A673 (cell line): ENCODE data around the gene WDR7.

Source experiments
- CTCF ChIP-seq: fragments of 300-800, 200-600 bp; sonication (generic); conservative IDR thresholded peaks from 2 replicates; pipeline ENCODE4 v1.5.1; 2017; ENCODE audit warnings: low read depth, mild to moderate bottlenecking, antibody characterized with exemption, low read length, moderate library complexity, mixed read lengths
- EZH2 ChIP-seq: fragments of 200-600 bp; sonication (generic); IDR thresholded peaks from 2 replicates; pipeline ENCODE4 v1.6.1; 2017; ENCODE audit warnings: borderline replicate concordance, low read depth, mild to moderate bottlenecking, mixed read lengths, antibody characterized with exemption, low read length; ENCODE audit not compliant: poor library complexity, severe bottlenecking

- TF ChIP-seq CTCF (no peak), EZH2 (no peak)
Measured at GRCh38 chr18:57060814-57061213, 409.7 kb downstream of the WDR7 start.
